Breast epithelium (tissue), 3 donors: ENCODE results near the gene GPR89A.
"Not testable (repeated sequence)": the region's sequence is repeated elsewhere in the genome, so short reads cannot be mapped to it uniquely, and the experiment has no call there.

Experiments used
- POLR2A ChIP-seq: fragments of 450-650 bp; IDR thresholded peaks from one replicate; pipeline ENCODE4 v1.6.1; 2016; ENCODE audit warnings: antibody characterized with exemption, mild to moderate bottlenecking, moderate library complexity
- POLR2AphosphoS5 ChIP-seq, 3 donors: sonication (generic); formaldehyde crosslinking; IDR thresholded peaks; one replicate each; pipeline ENCODE4 v1.6.1; 2017; ENCODE audit warnings: antibody characterized with exemption in 3 of 3
- TF ChIP-seq, protein P1 (sequence below), 3 donors: fragments of 450-650 bp; IDR thresholded peaks; one replicate each; pipeline ENCODE4 v1.5.1; 2016 to 2017; ENCODE audit warnings: antibody characterized with exemption in 3 of 3, mild to moderate bottlenecking in 3 of 3, moderate library complexity in 3 of 3

DNA sequence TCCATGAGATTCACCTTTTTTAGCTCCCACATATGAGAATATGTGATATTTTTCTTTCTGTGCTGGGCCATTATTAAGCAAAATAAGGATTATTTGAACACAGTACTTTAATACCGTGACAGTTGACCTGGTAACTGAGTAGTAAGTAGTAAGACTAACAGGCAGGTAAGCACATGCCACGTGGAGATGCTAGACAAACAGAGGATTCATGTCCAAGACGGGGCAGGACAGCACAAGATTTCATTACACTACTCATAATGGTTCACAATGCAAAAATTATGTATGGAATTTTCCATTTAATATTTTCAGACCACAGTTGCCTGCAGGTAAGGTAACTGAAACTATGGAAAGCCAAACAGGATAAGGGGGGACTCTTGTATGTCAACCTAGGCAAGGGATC is 77.1 kb downstream of the GPR89A start:
- TF ChIP-seq POLR2AphosphoS5 (IDR thresholded peaks at IDR 0.05); POLR2A: not testable (repeated sequence)
- TF ChIP-seq, protein P1, sequence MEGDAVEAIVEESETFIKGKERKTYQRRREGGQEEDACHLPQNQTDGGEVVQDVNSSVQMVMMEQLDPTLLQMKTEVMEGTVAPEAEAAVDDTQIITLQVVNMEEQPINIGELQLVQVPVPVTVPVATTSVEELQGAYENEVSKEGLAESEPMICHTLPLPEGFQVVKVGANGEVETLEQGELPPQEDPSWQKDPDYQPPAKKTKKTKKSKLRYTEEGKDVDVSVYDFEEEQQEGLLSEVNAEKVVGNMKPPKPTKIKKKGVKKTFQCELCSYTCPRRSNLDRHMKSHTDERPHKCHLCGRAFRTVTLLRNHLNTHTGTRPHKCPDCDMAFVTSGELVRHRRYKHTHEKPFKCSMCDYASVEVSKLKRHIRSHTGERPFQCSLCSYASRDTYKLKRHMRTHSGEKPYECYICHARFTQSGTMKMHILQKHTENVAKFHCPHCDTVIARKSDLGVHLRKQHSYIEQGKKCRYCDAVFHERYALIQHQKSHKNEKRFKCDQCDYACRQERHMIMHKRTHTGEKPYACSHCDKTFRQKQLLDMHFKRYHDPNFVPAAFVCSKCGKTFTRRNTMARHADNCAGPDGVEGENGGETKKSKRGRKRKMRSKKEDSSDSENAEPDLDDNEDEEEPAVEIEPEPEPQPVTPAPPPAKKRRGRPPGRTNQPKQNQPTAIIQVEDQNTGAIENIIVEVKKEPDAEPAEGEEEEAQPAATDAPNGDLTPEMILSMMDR (IDR thresholded peaks at IDR 0.05), result not testable (repeated sequence)
